Ishikawa (cell line): ENCODE data around the gene MAPKBP1.

ENCODE experiments used
- CEBPB ChIP-seq: IDR thresholded peaks from 2 replicates; pipeline ENCODE4 v1.6.1; 2012
- FOXM1 ChIP-seq: IDR thresholded peaks from 2 replicates; pipeline ENCODE4 v1.6.1; 2012; ENCODE audit warnings: low read depth, borderline replicate concordance
- TF ChIP-seq, protein P1 (sequence below): IDR thresholded peaks from 2 replicates; pipeline ENCODE4 v1.6.1; 2012

DNA sequence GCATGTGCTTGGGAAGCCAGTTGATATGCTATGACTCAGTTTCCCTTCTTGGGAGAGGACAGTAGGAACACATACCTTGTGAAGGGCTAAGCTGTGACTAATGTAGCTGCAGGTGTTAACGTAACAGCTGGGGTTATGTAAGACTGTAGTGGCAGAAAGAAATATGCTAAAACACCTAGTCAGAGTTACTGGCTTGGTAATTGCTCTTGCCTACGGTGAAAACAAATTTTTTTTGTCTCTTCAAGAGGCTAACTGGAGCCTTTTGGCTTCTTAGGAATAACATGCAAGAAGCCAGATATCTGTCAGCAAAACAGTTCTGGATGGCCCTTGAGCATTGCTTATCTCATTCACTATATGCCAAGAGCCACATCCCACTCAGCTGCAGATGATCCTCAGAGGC is 1.4 kb downstream of the MAPKBP1 start:
- no peak for TF ChIP-seq FOXM1
- TF ChIP-seq, protein P1, sequence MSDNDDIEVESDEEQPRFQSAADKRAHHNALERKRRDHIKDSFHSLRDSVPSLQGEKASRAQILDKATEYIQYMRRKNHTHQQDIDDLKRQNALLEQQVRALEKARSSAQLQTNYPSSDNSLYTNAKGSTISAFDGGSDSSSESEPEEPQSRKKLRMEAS, result no peak
- no peak for TF ChIP-seq CEBPB
